Astrocyte (in vitro differentiated cells and primary cell): Measurements from ENCODE around the gene TUBA8.

ENCODE experiments used
- EZH2 ChIP-seq: IDR thresholded peaks from 2 replicates; pipeline ENCODE4 v1.6.1; 2012; ENCODE audit warnings: mild to moderate bottlenecking, low read length, inconsistent platforms; ENCODE audit not compliant: insufficient read depth
- TF ChIP-seq, protein P1 (sequence below): IDR thresholded peaks from 2 replicates; pipeline ENCODE4 v1.5.1; 2011; ENCODE audit warnings: low read depth, mild to moderate bottlenecking, inconsistent platforms, low read length, moderate library complexity; ENCODE audit not compliant: insufficient read depth

DNA sequence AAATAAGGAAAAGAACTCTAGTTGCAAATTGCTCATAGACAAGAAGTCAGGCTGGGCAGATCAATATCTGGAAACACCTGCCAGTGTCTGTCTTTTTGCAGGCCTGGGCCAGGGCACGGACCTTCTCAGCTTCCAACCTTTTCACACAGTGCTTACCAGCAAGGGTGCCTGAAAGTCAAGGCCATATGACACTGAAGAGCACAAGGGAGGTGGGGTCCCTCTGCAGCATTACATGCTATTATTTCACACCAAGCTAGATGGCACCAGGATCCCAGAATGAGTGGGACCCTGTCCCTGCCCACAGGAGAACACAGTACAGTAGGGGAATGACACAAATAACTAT lies 38.7 kb upstream of the TUBA8 start:
- TF ChIP-seq, protein P1, sequence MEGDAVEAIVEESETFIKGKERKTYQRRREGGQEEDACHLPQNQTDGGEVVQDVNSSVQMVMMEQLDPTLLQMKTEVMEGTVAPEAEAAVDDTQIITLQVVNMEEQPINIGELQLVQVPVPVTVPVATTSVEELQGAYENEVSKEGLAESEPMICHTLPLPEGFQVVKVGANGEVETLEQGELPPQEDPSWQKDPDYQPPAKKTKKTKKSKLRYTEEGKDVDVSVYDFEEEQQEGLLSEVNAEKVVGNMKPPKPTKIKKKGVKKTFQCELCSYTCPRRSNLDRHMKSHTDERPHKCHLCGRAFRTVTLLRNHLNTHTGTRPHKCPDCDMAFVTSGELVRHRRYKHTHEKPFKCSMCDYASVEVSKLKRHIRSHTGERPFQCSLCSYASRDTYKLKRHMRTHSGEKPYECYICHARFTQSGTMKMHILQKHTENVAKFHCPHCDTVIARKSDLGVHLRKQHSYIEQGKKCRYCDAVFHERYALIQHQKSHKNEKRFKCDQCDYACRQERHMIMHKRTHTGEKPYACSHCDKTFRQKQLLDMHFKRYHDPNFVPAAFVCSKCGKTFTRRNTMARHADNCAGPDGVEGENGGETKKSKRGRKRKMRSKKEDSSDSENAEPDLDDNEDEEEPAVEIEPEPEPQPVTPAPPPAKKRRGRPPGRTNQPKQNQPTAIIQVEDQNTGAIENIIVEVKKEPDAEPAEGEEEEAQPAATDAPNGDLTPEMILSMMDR, result no peak
- TF ChIP-seq EZH2, result no peak
